GM21825 (cell line): ENCODE data around the gene AKAP13.
"Not testable (repeated sequence)": the region's sequence is repeated elsewhere in the genome, so short reads cannot be mapped to it uniquely, and the experiment has no call there.

Experiments
- ATAC-seq: cut with Tn5 transposase; IDR thresholded peaks from one replicate; pipeline ENCODE4 v1.9.1; 2021; ENCODE audit warnings: mild to moderate bottlenecking, moderate library complexity; ENCODE audit not compliant: unreplicated experiment

The AKAP13 gene

GRCh38 chr15:85470563-85471271 lies 90.3 kb downstream of the AKAP13 start:
- no peak for ATAC-seq

GRCh38 chr15:85472349-85472748 lies 91.9 kb downstream of the AKAP13 start:
- no peak for ATAC-seq

GRCh38 chr15:85473455-85473854 lies 93.1 kb downstream of the AKAP13 start:
- no peak for ATAC-seq

- ATAC-seq, result peak; percentile 58
These were observed 94.4 kb downstream of the AKAP13 start for GRCh38 chr15:85474700-85475316.

GRCh38 chr15:85475317-85475701 lies 94.9 kb downstream of the AKAP13 start:
- ATAC-seq, result peak; percentile 71

- ATAC-seq, result no peak
These were observed 95.3 kb downstream of the AKAP13 start for GRCh38 chr15:85475711-85476110.

GRCh38 chr15:85477061-85477460 lies 96.7 kb downstream of the AKAP13 start:
- ATAC-seq, result no peak

- ATAC-seq, result no peak
These were observed 97.3 kb downstream of the AKAP13 start for GRCh38 chr15:85477730-85478129.

GRCh38 chr15:85479071-85479647 lies 98.8 kb downstream of the AKAP13 start:
- no peak for ATAC-seq

GRCh38 chr15:85480923-85481322 lies 100.5 kb downstream of the AKAP13 start:
- ATAC-seq, result no peak

GRCh38 chr15:85481543-85481942 lies 101.1 kb downstream of the AKAP13 start:
- ATAC-seq, result not testable (repeated sequence)

- ATAC-seq, result peak; percentile 38
These were observed 102.5 kb downstream of the AKAP13 start for GRCh38 chr15:85482894-85483293.

- not testable (repeated sequence) for ATAC-seq
These were observed 103.6 kb downstream of the AKAP13 start for GRCh38 chr15:85483955-85484354.

GRCh38 chr15:85484923-85485322 lies 104.5 kb downstream of the AKAP13 start:
- not testable (repeated sequence) for ATAC-seq

GRCh38 chr15:85485956-85486567 lies 105.7 kb downstream of the AKAP13 start:
- peak; percentile 57 for ATAC-seq

- not testable (repeated sequence) for ATAC-seq
These were observed 107.4 kb downstream of the AKAP13 start for GRCh38 chr15:85487796-85488195.

GRCh38 chr15:85488997-85489396 lies 108.6 kb downstream of the AKAP13 start:
- no peak for ATAC-seq

GRCh38 chr15:85489773-85490493 lies 109.5 kb downstream of the AKAP13 start:
- ATAC-seq, result no peak

- no peak for ATAC-seq
These were observed 110.5 kb downstream of the AKAP13 start for GRCh38 chr15:85490856-85491255.

GRCh38 chr15:85491691-85492090 lies 111.3 kb downstream of the AKAP13 start:
- ATAC-seq, result no peak

GRCh38 chr15:85492406-85492805 lies 112.0 kb downstream of the AKAP13 start:
- ATAC-seq, result no peak
